ENCODE data around the gene BMP2K. TPM values are rescaled to one million over a fixed set of nuclear protein-coding genes. Genes with fewer than 3 reads are reported as not detected.

Gene BMP2K
- total and polyA plus RNA-seq, 3 donors from 2014 or later = 64.9 to 110 (median 102) TPM

- TF ChIP-seq POLR2A (IDR thresholded peaks at IDR 0.05) = no peak
- no peak for TF ChIP-seq CTCF (IDR thresholded peaks at IDR 0.05)
- Histone ChIP-seq H3K36me3 (ENCODE audit: low read depth, missing control alignments) (no peaks in the 10 kb centered on the region), H3K27me3 (no peaks in the 10 kb centered on the region), H3K9me3 (no peaks in the 10 kb centered on the region), H3K27ac (no peak overlapping the region), H3K4me1 (no peaks in the 10 kb centered on the region), H3K4me3 (no peak overlapping the region)
- no peak for DNase-seq
- intact Hi-C loops (cut with DNase I; ENCODE audit: low total_unique reads) = no loop called here
Measured at GRCh38 chr4:78735697-78736096, 40.5 kb upstream of the BMP2K start.

GRCh38 chr4:78737035-78737434 is 39.1 kb upstream of the BMP2K start:
- 87 to 91% methylated on average over 1 of the region's 1 CpG for WGBS, 2 donors
- TF ChIP-seq POLR2A (IDR thresholded peaks at IDR 0.05) (no peak), CTCF (IDR thresholded peaks at IDR 0.05) (no peak)
- Histone ChIP-seq H3K27ac (no peak overlapping the region), H3K4me3 (no peak overlapping the region), H3K36me3 (ENCODE audit: low read depth, missing control alignments) (no peaks in the 10 kb centered on the region), H3K27me3 (no peaks in the 10 kb centered on the region), H3K4me1 (no peaks in the 10 kb centered on the region), H3K9me3 (no peaks in the 10 kb centered on the region)
- intact Hi-C loops (cut with DNase I; ENCODE audit: low total_unique reads) = no loop called here
- DNase-seq = no peak

GRCh38 chr4:78737973-78738372 is 38.2 kb upstream of the BMP2K start:
- H3K27me3 ChIP-seq = no peaks in the 10 kb centered on the region
- no peaks in the 10 kb centered on the region for H3K4me1 ChIP-seq
- no peak overlapping the region for H3K27ac ChIP-seq
- TF ChIP-seq POLR2A (IDR thresholded peaks at IDR 0.05) (no peak), CTCF (IDR thresholded peaks at IDR 0.05) (no peak)
- intact Hi-C loops (cut with DNase I; ENCODE audit: low total_unique reads) = no loop called here
- WGBS, 2 donors = 68 to 79% methylated on average over 2 of the region's 2 CpGs
- no peaks in the 10 kb centered on the region for H3K36me3 ChIP-seq (ENCODE audit: low read depth, missing control alignments)
- no peaks in the 10 kb centered on the region for H3K9me3 ChIP-seq
- no peak overlapping the region for H3K4me3 ChIP-seq
- DNase-seq = no peak

- TF ChIP-seq POLR2A (IDR thresholded peaks at IDR 0.05) = no peak
- TF ChIP-seq CTCF (IDR thresholded peaks at IDR 0.05) = no peak
- intact Hi-C loops (cut with DNase I; ENCODE audit: low total_unique reads) = no loop called here
- WGBS, 2 donors = 84 to 92% methylated on average over 2 of the region's 2 CpGs
Measured at GRCh38 chr4:78742300-78742699, 33.9 kb upstream of the BMP2K start.

GRCh38 chr4:78747475-78747922 is 28.7 kb upstream of the BMP2K start:
- H3K4me3 ChIP-seq = no peak overlapping the region
- H3K36me3 ChIP-seq (ENCODE audit: low read depth, missing control alignments) = no peaks in the 10 kb centered on the region
- 74 to 77% methylated on average over 3 of the region's 3 CpGs for WGBS, 2 donors
- no peak overlapping the region for H3K27ac ChIP-seq
- H3K9me3 ChIP-seq = no peaks in the 10 kb centered on the region
- no peaks in the 10 kb centered on the region for H3K4me1 ChIP-seq
- no peaks in the 10 kb centered on the region for H3K27me3 ChIP-seq
- intact Hi-C loops (cut with DNase I; ENCODE audit: low total_unique reads) = no loop called here
- no peak for TF ChIP-seq CTCF (IDR thresholded peaks at IDR 0.05)
- no peak for TF ChIP-seq POLR2A (IDR thresholded peaks at IDR 0.05)
- no peak for DNase-seq

More at GRCh38 chr4:78742300-78742699, 33.9 kb upstream of the BMP2K start:
- H3K4me3 ChIP-seq = no peak overlapping the region
- DNase-seq = no peak
- no peaks in the 10 kb centered on the region for H3K36me3 ChIP-seq (ENCODE audit: low read depth, missing control alignments)
- no peaks in the 10 kb centered on the region for H3K9me3 ChIP-seq
- no peak overlapping the region for H3K27ac ChIP-seq
- H3K27me3 ChIP-seq = no peaks in the 10 kb centered on the region
- no peaks in the 10 kb centered on the region for H3K4me1 ChIP-seq

Data from testis (tissue), 3 donors.